GM20000 (cell line): ENCODE measurements around the gene RGS6.
"Not testable (repeated sequence)": the region's sequence is repeated elsewhere in the genome, so short reads cannot be mapped to it uniquely, and the experiment has no call there.

ENCODE experiments used
- DNase-seq: peaks from one replicate; pipeline ENCODE4 v3.0.0; 2012; ENCODE audit warnings: low spot score
- TF ChIP-seq, protein P1 (sequence below): IDR thresholded peaks from 2 replicates; pipeline ENCODE4 v1.5.1; 2012; ENCODE audit warnings: mild to moderate bottlenecking, control low read depth; ENCODE audit errors: extremely low read depth, missing control alignments

Gene RGS6

GRCh38 chr14:72463291-72463866, 531.1 kb downstream of the RGS6 start:
- TF ChIP-seq, protein P1, sequence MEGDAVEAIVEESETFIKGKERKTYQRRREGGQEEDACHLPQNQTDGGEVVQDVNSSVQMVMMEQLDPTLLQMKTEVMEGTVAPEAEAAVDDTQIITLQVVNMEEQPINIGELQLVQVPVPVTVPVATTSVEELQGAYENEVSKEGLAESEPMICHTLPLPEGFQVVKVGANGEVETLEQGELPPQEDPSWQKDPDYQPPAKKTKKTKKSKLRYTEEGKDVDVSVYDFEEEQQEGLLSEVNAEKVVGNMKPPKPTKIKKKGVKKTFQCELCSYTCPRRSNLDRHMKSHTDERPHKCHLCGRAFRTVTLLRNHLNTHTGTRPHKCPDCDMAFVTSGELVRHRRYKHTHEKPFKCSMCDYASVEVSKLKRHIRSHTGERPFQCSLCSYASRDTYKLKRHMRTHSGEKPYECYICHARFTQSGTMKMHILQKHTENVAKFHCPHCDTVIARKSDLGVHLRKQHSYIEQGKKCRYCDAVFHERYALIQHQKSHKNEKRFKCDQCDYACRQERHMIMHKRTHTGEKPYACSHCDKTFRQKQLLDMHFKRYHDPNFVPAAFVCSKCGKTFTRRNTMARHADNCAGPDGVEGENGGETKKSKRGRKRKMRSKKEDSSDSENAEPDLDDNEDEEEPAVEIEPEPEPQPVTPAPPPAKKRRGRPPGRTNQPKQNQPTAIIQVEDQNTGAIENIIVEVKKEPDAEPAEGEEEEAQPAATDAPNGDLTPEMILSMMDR, result no peak
- DNase-seq, result no peak

DNA sequence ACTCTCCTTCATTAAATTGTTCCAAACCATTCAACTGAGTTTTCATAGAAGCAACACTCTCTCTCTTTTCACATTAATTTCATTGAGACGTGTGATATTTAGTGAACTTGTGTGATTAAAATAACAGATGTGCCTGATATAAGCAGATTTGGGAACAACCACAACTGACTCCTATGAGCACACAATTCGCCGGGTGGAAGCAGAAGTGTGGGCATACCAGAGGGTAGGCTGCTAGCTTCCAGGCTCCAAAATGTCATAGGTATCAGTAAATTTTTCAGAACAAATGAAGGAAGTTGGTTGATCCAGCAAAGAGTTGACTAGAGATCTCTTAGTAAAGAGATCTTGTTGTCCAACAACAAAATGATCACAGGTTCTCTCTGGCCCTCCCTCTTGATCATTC, 532.0 kb downstream of the RGS6 start:
- TF ChIP-seq, protein P1, result no peak
- DNase-seq, result no peak

DNA sequence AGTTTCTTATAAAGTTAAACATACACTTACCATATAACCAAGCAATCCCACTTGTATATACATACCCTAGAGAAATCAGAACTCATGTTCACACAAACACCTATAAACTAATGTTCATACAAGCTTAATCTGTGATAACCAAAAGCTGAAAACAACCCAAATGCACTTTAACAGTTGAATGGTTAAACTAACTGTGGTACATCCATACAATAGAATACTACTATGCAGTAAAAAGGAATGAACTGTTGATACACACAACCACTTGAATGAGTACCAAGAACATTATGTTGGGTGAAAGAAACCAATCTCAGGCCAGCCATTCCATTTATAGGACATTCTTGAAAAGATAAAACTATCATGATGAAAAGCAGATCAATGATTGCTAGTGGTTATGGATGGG, 534.1 kb downstream of the RGS6 start:
- TF ChIP-seq, protein P1, result no peak

DNA sequence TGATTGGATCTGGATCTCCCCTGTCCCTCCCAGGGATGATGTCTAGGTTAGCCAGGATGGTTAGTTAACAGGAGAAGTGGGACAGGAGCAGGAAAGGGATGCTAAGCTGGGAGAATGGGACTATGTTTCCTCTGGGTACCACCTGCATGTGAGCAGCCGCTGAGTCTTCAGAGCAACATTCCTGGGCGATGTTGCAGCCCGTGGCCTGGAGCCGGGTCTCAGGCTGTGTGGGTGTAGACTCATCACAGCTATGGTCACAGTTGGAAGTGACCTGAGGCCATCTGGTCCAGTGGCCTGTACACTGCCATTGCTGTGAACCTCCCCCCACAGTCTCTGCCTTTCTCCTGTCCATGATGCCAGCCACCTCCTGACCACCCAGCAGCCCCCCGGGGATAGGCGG, 539.1 kb downstream of the RGS6 start:
- TF ChIP-seq, protein P1, result no peak
- DNase-seq, result no peak

More for the DNA sequence above, 534.1 kb downstream of the RGS6 start:
- no peak for DNase-seq

- TF ChIP-seq, protein P1, result no peak
- DNase-seq, result no peak
Measured at GRCh38 chr14:72472845-72473244, 540.6 kb downstream of the RGS6 start.

DNA sequence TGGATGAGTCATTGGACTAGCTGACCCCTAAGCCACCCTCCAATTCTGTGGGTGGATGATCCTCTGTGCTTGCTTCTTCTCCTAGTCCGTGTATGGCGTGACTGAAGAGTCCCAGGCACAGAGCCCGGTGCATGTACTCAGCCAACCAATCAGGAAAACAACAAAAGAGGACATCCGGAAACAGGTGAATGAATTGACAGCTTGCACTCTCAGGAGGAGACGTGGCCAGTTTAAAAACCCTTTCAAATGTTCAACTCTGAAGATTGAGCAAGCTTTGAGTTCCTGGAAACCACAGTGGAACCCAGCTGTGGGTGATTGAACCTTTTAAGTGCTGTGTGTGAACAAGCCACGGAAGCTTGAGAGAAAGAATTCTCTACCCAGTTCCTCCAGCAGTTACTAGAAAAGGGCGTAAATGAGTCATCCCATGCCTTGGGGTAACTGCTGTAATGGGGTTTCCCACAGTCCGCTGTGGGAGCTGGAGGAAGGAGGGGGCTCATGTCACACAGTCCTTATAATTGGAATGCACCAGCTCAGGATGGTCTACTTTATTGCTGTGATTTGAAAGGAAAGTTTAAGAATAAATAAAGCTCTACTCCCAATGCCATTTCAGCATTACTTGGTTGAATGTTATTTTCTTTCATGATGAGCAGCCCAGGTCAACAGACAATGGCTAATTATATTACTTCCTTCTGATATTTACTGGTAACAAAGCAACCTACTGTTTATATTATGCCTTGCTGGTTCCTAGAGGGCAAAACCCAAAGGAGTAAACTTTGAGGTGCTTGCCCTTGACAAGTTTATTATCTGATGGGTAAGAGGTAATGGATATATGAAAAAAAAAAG, 544.6 kb downstream of the RGS6 start:
- TF ChIP-seq, protein P1, result no peak
- peak; percentile 78 for DNase-seq

- not testable (repeated sequence) for DNase-seq
Measured at GRCh38 chr14:72477578-72477977, 545.3 kb downstream of the RGS6 start.

- TF ChIP-seq, protein P1, result no peak
- no peak for DNase-seq
Measured at GRCh38 chr14:72478471-72478893, 546.3 kb downstream of the RGS6 start.
